ENCODE data around the gene GRB2. TPM values are rescaled to one million over a fixed set of nuclear protein-coding genes. Genes with fewer than 3 reads are reported as not detected.

The GRB2 gene
- total and polyA plus RNA-seq, 10 of the 15 experiments (the other 5 are each of a cell fraction or from before 2014, with no cell fraction given), result 113 to 268 (median 158) TPM

- Histone ChIP-seq H3K27ac (ENCODE audit: control insufficient read depth, insufficient read depth) (peak overlapping the region; percentile 64), H3K4me2 (ENCODE audit: control insufficient read depth, insufficient read depth) (peak overlapping the region; percentile 35; the same call in 1 of the 2 replicates), H3K4me1 (ENCODE audit: control insufficient read depth, insufficient read depth, low read length) (peaks cover 35% of the 10 kb centered on the region), H3K36me3 (ENCODE audit: control insufficient read depth in 2 of 2, insufficient read depth in 2 of 2, low read length in 1 of 2) (peaks cover 22 to 33% of the 10 kb centered on the region in 2 experiments), H3K27me3 (replicated peaks in 1 of 2; ENCODE audit: control insufficient read depth in 2 of 2, insufficient read depth in 2 of 2, low read length in 1 of 2) (no peaks in the 10 kb centered on the region), H3K79me2 (ENCODE audit: control insufficient read depth, insufficient read depth, low read length) (peaks cover 56% of the 10 kb centered on the region), H3K9me3 (replicated peaks; ENCODE audit: control insufficient read depth, insufficient read depth, low read length) (no peaks in the 10 kb centered on the region), H3K4me3 (no peak overlapping the region), H2AFZ (ENCODE audit: control insufficient read depth, low read depth, low read length) (no peak overlapping the region), H4K20me1 (ENCODE audit: control insufficient read depth, insufficient read depth) (peaks cover 2% of the 10 kb centered on the region; the same call in 1 of the 2 replicates), H3K9ac (ENCODE audit: control insufficient read depth, insufficient read depth, low read length) (no peak overlapping the region)
- ChIA-PET SMC1A (ENCODE audit: uncharacterized antibody, unreplicated experiment) (interaction anchor here (0.9 to 8.7 kb wide), 7 partner anchors 13 to 82 kb away, joined by 3 to 115 read pairs (median 5); partner anchors contain the start of genes GGA3 and MRPS7), POLR2A (interaction anchor here (0.6 to 2.4 kb wide), 14 partner anchors 9 to 83 kb away, joined by 3 to 13 read pairs (median 5); partner anchors contain the start of gene SLC25A19), RAD21 (ENCODE audit: unreplicated experiment) (interaction anchor here (0.9 to 16.3 kb wide), 10 partner anchors 12 to 87 kb away, joined by 3 to 364 read pairs (median 5); partner anchors contain the start of gene SLC25A19), CTCF (interaction anchor here (0.9 to 13.8 kb wide), 8 partner anchors 16 to 125 kb away, joined by 3 to 182 read pairs (median 6); partner anchors contain the start of gene GRB2)
- no TSS peak for BruUV-seq (replicated peaks)
- no peak for ATAC-seq
- no peak for DNase-seq (ENCODE audit: low read depth, low spot score)
- TF ChIP-seq EED (IDR thresholded peaks at IDR 0.05; ENCODE audit: low read depth), result peak; percentile 39; the same call in 1 of the 2 replicates
- no peak for TF ChIP-seq REST (IDR thresholded peaks at IDR 0.05; ENCODE audit: low read depth, low read length)
- no peak for TF ChIP-seq GATAD2B (conservative IDR thresholded peaks at IDR 0.05; ENCODE audit: low read depth)
- no peak for TF ChIP-seq ZBTB4 (CRISPR knock-in tag; IDR thresholded peaks at IDR 0.05)
- no peak for TF ChIP-seq TCF3 (IDR thresholded peaks at IDR 0.05; ENCODE audit: borderline replicate concordance, insufficient read depth, low read depth, low read length)
- no peak for TF ChIP-seq TCF7 (IDR thresholded peaks at IDR 0.05; ENCODE audit: borderline replicate concordance)
- peak; percentile 34; the same call in 1 of the 2 replicates for TF ChIP-seq RAD21 (IDR thresholded peaks at IDR 0.05; ENCODE audit: insufficient read depth, low read depth, low read length)
- TF ChIP-seq RUNX3 (IDR thresholded peaks at IDR 0.05; ENCODE audit: low read length), result peak; percentile 26; the same call in 1 of the 2 replicates
- no peak for TF ChIP-seq E4F1 (IDR thresholded peaks at IDR 0.05; ENCODE audit: borderline replicate concordance, partially characterized antibody)
- no peak for FAIRE-seq
- intact Hi-C loops (cut with micrococcal nuclease; ENCODE audit: unreplicated experiment) (no loop called here), in situ Hi-C loops (cut with MboI) (no loop called here)
- WGBS (ENCODE audit: insufficient coverage, insufficient replicate concordance, low lambda C conversion rate, missing lambda C conversion rate), result 47% methylated on average over 7 of the region's 7 CpGs
Measured at GRCh38 chr17:75325827-75326225, 79.7 kb downstream of the GRB2 start.

All from GM12878 (cell line).